Liver (tissue), 9 donors: ENCODE results near the gene ARID4B. TPM values are rescaled to one million over a fixed set of nuclear protein-coding genes. Genes with fewer than 3 reads are reported as not detected.

Source experiments
- DNase-seq: peaks from one replicate; pipeline ENCODE4 v3.0.0-alpha.2; 2017; ENCODE audit warnings: low spot score
- H3K27ac ChIP-seq, 2 donors: one replicate each; pipeline ENCODE4 v1.7.0; 2013; ENCODE audit warnings: inconsistent platforms in 2 of 2, low read length in 2 of 2, control low read depth in 1 of 2, low read depth in 1 of 2, mild to moderate bottlenecking in 1 of 2
- H3K27me3 ChIP-seq, 4 donors: one replicate each; pipeline versions ENCODE4 v1.6.1 to v1.7.0; 2013; ENCODE audit warnings: low read length in 3 of 4, inconsistent platforms in 1 of 4, mild to moderate bottlenecking in 1 of 4, moderate library complexity in 1 of 4; ENCODE audit not compliant: control insufficient read depth in 4 of 4, insufficient read depth in 4 of 4
- H3K36me3 ChIP-seq, 4 donors: one replicate each; pipeline versions ENCODE4 v1.6.1 to v1.7.0; 2013; ENCODE audit warnings: low read length in 3 of 4, mild to moderate bottlenecking in 3 of 4, low read depth in 1 of 4, moderate library complexity in 1 of 4; ENCODE audit not compliant: control insufficient read depth in 4 of 4, insufficient read depth in 3 of 4
- H3K4me1 ChIP-seq, 4 donors: one replicate each; pipeline versions ENCODE4 v1.6.1 to v1.7.0; 2013; ENCODE audit warnings: low read length in 3 of 4, mild to moderate bottlenecking in 3 of 4, moderate library complexity in 1 of 4; ENCODE audit not compliant: control insufficient read depth in 4 of 4, insufficient read depth in 4 of 4
- H3K4me3 ChIP-seq, 3 donors: one replicate each; pipeline versions ENCODE4 v1.6.1 to v1.7.0; 2013; ENCODE audit warnings: low read length in 3 of 3, control low read depth in 1 of 3, low read depth in 1 of 3, mild to moderate bottlenecking in 1 of 3
- H3K9ac ChIP-seq, 2 donors: one replicate each; pipeline ENCODE4 v1.7.0; 2013; ENCODE audit warnings: low read length in 2 of 2, mild to moderate bottlenecking in 2 of 2, moderate library complexity in 2 of 2, control low read depth in 1 of 2, low read depth in 1 of 2
- H3K9me3 ChIP-seq, 4 donors: one replicate each; pipeline versions ENCODE4 v1.6.1 to v1.7.0; 2013; ENCODE audit warnings: low read length in 3 of 4; ENCODE audit not compliant: control insufficient read depth in 4 of 4
- ATF3 ChIP-seq: IDR thresholded peaks from 2 replicates; pipeline ENCODE4 v1.6.1; 2016; ENCODE audit warnings: antibody characterized with exemption
- CTCF ChIP-seq: fragments of 150-350 bp; IDR thresholded peaks from 2 replicates; pipeline ENCODE4 v1.5.1; 2017; ENCODE audit warnings: improper control_type of control experiment, low read depth, low read length; ENCODE audit not compliant: missing input control
- EGR1 ChIP-seq, 2 donors: IDR thresholded peaks; 2 replicates each; pipeline ENCODE4 v1.6.1; 2016 to 2018; ENCODE audit warnings: antibody characterized with exemption in 2 of 2, low read depth in 2 of 2
- FOXA2 ChIP-seq: IDR thresholded peaks from 2 replicates; pipeline ENCODE4 v1.6.1; 2016; ENCODE audit warnings: antibody characterized with exemption
- HNF4A ChIP-seq, 2 donors: conservative IDR thresholded peaks; 2 replicates each; pipeline ENCODE4 v1.6.1; 2016; ENCODE audit warnings: antibody characterized with exemption in 2 of 2, mild to moderate bottlenecking in 2 of 2
- NR2F2 ChIP-seq: IDR thresholded peaks from 2 replicates; pipeline ENCODE4 v1.6.1; 2016; ENCODE audit warnings: antibody characterized with exemption
- RAD21 ChIP-seq, 2 donors: IDR thresholded peaks; 2 replicates each; pipeline ENCODE4 v1.6.1; 2016; ENCODE audit warnings: antibody characterized with exemption in 2 of 2, mild to moderate bottlenecking in 2 of 2
- REST ChIP-seq: IDR thresholded peaks from 2 replicates; pipeline ENCODE4 v1.6.1; 2016; ENCODE audit warnings: antibody characterized with exemption, mild to moderate bottlenecking
- YY1 ChIP-seq: IDR thresholded peaks from 2 replicates; pipeline ENCODE4 v1.6.1; 2016; ENCODE audit warnings: antibody characterized with exemption, mild to moderate bottlenecking
- WGBS: extraction: QIAGEN DNeasy Blood & Tissue Kit; methylation state at CpG from one replicate; pipeline ENCODE4 v1.1.7; 2013; 5-methylcytosine and 5-hydroxymethylcytosine counted together
- polyA plus RNA-seq, 2 donors: library from polyadenylated mRNA; stranded (reverse) in 1 of 2; unstranded in 1 of 2; fragments of 200-250 nt in 1 of 2; fragments of >200 nt in 1 of 2; fragmentation: Nextera tagmentation in 1 of 2; extraction: Ambion mirVana in 1 of 2; gene quantifications; one replicate each; pipeline versions ENCODE4 v1.2.1 to v1.2.3, GENCODE V29; 2013 to 2015
- total RNA-seq, 2 donors: library from RNA; depleted of rRNA; stranded (reverse); fragments of >200 nt; gene quantifications; one replicate each; pipeline ENCODE4 v1.2.3, GENCODE V29; 2014
- donor health status: healthy.
- donor health status: healthy.
- donor health status: healthy.
- donor health status: healthy.
- donor health status: healthy.

ARID4B gene
- total and polyA plus RNA-seq, 4 donors = 4.2 to 27.3 (median 21.3) TPM

GRCh38 chr1:235147269-235147668 lies 180.7 kb downstream of the ARID4B start (continued):
- TF ChIP-seq ATF3 (no peak), FOXA2 (no peak), CTCF (no peak)

- H3K4me1 ChIP-seq = no peaks in the 10 kb centered on the region
- H3K27ac ChIP-seq = no peak overlapping the region
- H3K9me3 ChIP-seq = no peaks in the 10 kb centered on the region
- H3K4me3 ChIP-seq = no peak overlapping the region
- H3K9ac ChIP-seq = no peak overlapping the region
- 92% methylated on average over 6 of the region's 6 CpGs for WGBS
- TF ChIP-seq ATF3 (no peak), NR2F2 (no peak), HNF4A (conservative IDR thresholded peaks at IDR 0.05) (no peak), CTCF (no peak), FOXA2 (no peak), YY1 (no peak)
- H3K36me3 ChIP-seq = peaks cover 17 to 36% (median 26%) of the 10 kb centered on the region in 4 donors
- no peaks in the 10 kb centered on the region for H3K27me3 ChIP-seq
- DNase-seq = no peak
Measured at GRCh38 chr1:235145639-235146038, 182.3 kb downstream of the ARID4B start.

- no peak overlapping the region for H3K27ac ChIP-seq
- peaks cover 7 to 37% (median 25%) of the 10 kb centered on the region in 4 donors for H3K36me3 ChIP-seq
- no peak for TF ChIP-seq EGR1 (IDR thresholded peaks at IDR 0.05; ENCODE audit: low read depth in 2 of 2)
- no peak for TF ChIP-seq RAD21 (IDR thresholded peaks at IDR 0.05)
- no peak for TF ChIP-seq REST
- no peak for TF ChIP-seq HNF4A (conservative IDR thresholded peaks at IDR 0.05)
- no peaks in the 10 kb centered on the region for H3K9me3 ChIP-seq
- no peaks in the 10 kb centered on the region for H3K4me1 ChIP-seq
- WGBS = 88% methylated on average over 4 of the region's 4 CpGs
- no peak overlapping the region for H3K9ac ChIP-seq
- no peak overlapping the region for H3K4me3 ChIP-seq
- H3K27me3 ChIP-seq = no peaks in the 10 kb centered on the region
- no peak for DNase-seq
Measured at GRCh38 chr1:235142991-235143390, 185.0 kb downstream of the ARID4B start.
